ENCODE data around the gene STXBP6.

STXBP6 gene

GRCh38 chr14:24915958-24916595, 133.9 kb downstream of the STXBP6 start:
- no peaks in the 10 kb centered on the region for H3K36me3 ChIP-seq (ENCODE audit: control insufficient read depth, insufficient read depth, low read length)
- no peaks in the 10 kb centered on the region for H3K4me1 ChIP-seq (ENCODE audit: control insufficient read depth, insufficient read depth, low read length)
- H3K9ac ChIP-seq (ENCODE audit: low read depth, low read length): no peak overlapping the region
- no peaks in the 10 kb centered on the region for H3K9me3 ChIP-seq (ENCODE audit: control insufficient read depth, insufficient read depth, low read length)
- H3K27me3 ChIP-seq (ENCODE audit: control insufficient read depth, insufficient read depth, low read length): no peaks in the 10 kb centered on the region
- no peak overlapping the region for H3K4me3 ChIP-seq (ENCODE audit: low read depth, low read length)

- no peaks in the 10 kb centered on the region for H3K36me3 ChIP-seq (ENCODE audit: control insufficient read depth, insufficient read depth, low read length)
Measured at GRCh38 chr14:24915403-24915921, 134.5 kb downstream of the STXBP6 start.

GRCh38 chr14:24913746-24914145, 136.2 kb downstream of the STXBP6 start:
- Histone ChIP-seq H3K9me3 (ENCODE audit: control insufficient read depth, insufficient read depth, low read length) (no peaks in the 10 kb centered on the region), H3K4me1 (ENCODE audit: control insufficient read depth, insufficient read depth, low read length) (no peaks in the 10 kb centered on the region), H3K4me3 (ENCODE audit: low read depth, low read length) (no peak overlapping the region), H3K9ac (ENCODE audit: low read depth, low read length) (no peak overlapping the region), H3K36me3 (ENCODE audit: control insufficient read depth, insufficient read depth, low read length) (no peaks in the 10 kb centered on the region), H3K27me3 (ENCODE audit: control insufficient read depth, insufficient read depth, low read length) (no peaks in the 10 kb centered on the region)

More at GRCh38 chr14:24915403-24915921, 134.5 kb downstream of the STXBP6 start:
- H3K27me3 ChIP-seq (ENCODE audit: control insufficient read depth, insufficient read depth, low read length): no peaks in the 10 kb centered on the region
- H3K4me3 ChIP-seq (ENCODE audit: low read depth, low read length): no peak overlapping the region
- H3K4me1 ChIP-seq (ENCODE audit: control insufficient read depth, insufficient read depth, low read length): no peaks in the 10 kb centered on the region
- no peaks in the 10 kb centered on the region for H3K9me3 ChIP-seq (ENCODE audit: control insufficient read depth, insufficient read depth, low read length)
- H3K9ac ChIP-seq (ENCODE audit: low read depth, low read length): no peak overlapping the region

GRCh38 chr14:24913021-24913420, 136.9 kb downstream of the STXBP6 start:
- no peak overlapping the region for H3K4me3 ChIP-seq (ENCODE audit: low read depth, low read length)
- H3K9me3 ChIP-seq (ENCODE audit: control insufficient read depth, insufficient read depth, low read length): no peaks in the 10 kb centered on the region
- H3K9ac ChIP-seq (ENCODE audit: low read depth, low read length): no peak overlapping the region
- H3K27me3 ChIP-seq (ENCODE audit: control insufficient read depth, insufficient read depth, low read length): no peaks in the 10 kb centered on the region
- H3K36me3 ChIP-seq (ENCODE audit: control insufficient read depth, insufficient read depth, low read length): no peaks in the 10 kb centered on the region
- H3K4me1 ChIP-seq (ENCODE audit: control insufficient read depth, insufficient read depth, low read length): no peaks in the 10 kb centered on the region

- Histone ChIP-seq H3K27me3 (ENCODE audit: control insufficient read depth, insufficient read depth, low read length) (no peaks in the 10 kb centered on the region), H3K4me1 (ENCODE audit: control insufficient read depth, insufficient read depth, low read length) (no peaks in the 10 kb centered on the region), H3K4me3 (ENCODE audit: low read depth, low read length) (no peak overlapping the region), H3K9me3 (ENCODE audit: control insufficient read depth, insufficient read depth, low read length) (no peaks in the 10 kb centered on the region), H3K9ac (ENCODE audit: low read depth, low read length) (no peak overlapping the region), H3K36me3 (ENCODE audit: control insufficient read depth, insufficient read depth, low read length) (no peaks in the 10 kb centered on the region)
Measured at GRCh38 chr14:24911324-24912109, 138.4 kb downstream of the STXBP6 start.

GRCh38 chr14:24910408-24910986, 139.4 kb downstream of the STXBP6 start:
- Histone ChIP-seq H3K4me3 (ENCODE audit: low read depth, low read length) (no peak overlapping the region), H3K27me3 (ENCODE audit: control insufficient read depth, insufficient read depth, low read length) (no peaks in the 10 kb centered on the region), H3K9me3 (ENCODE audit: control insufficient read depth, insufficient read depth, low read length) (no peaks in the 10 kb centered on the region), H3K36me3 (ENCODE audit: control insufficient read depth, insufficient read depth, low read length) (no peaks in the 10 kb centered on the region), H3K9ac (ENCODE audit: low read depth, low read length) (no peak overlapping the region), H3K4me1 (ENCODE audit: control insufficient read depth, insufficient read depth, low read length) (no peaks in the 10 kb centered on the region)

- Histone ChIP-seq H3K4me1 (ENCODE audit: control insufficient read depth, insufficient read depth, low read length) (no peaks in the 10 kb centered on the region), H3K9ac (ENCODE audit: low read depth, low read length) (no peak overlapping the region), H3K9me3 (ENCODE audit: control insufficient read depth, insufficient read depth, low read length) (no peaks in the 10 kb centered on the region), H3K27me3 (ENCODE audit: control insufficient read depth, insufficient read depth, low read length) (no peaks in the 10 kb centered on the region), H3K36me3 (ENCODE audit: control insufficient read depth, insufficient read depth, low read length) (no peaks in the 10 kb centered on the region), H3K4me3 (ENCODE audit: low read depth, low read length) (no peak overlapping the region)
Measured at GRCh38 chr14:24909523-24910302, 140.2 kb downstream of the STXBP6 start.

GRCh38 chr14:24908592-24909236, 141.2 kb downstream of the STXBP6 start:
- H3K9ac ChIP-seq (ENCODE audit: low read depth, low read length): no peak overlapping the region
- H3K27me3 ChIP-seq (ENCODE audit: control insufficient read depth, insufficient read depth, low read length): no peaks in the 10 kb centered on the region
- no peaks in the 10 kb centered on the region for H3K4me1 ChIP-seq (ENCODE audit: control insufficient read depth, insufficient read depth, low read length)
- no peaks in the 10 kb centered on the region for H3K9me3 ChIP-seq (ENCODE audit: control insufficient read depth, insufficient read depth, low read length)
- H3K4me3 ChIP-seq (ENCODE audit: low read depth, low read length): no peak overlapping the region
- H3K36me3 ChIP-seq (ENCODE audit: control insufficient read depth, insufficient read depth, low read length): no peaks in the 10 kb centered on the region

- Histone ChIP-seq H3K27me3 (ENCODE audit: control insufficient read depth, insufficient read depth, low read length) (no peaks in the 10 kb centered on the region), H3K9me3 (ENCODE audit: control insufficient read depth, insufficient read depth, low read length) (no peaks in the 10 kb centered on the region), H3K9ac (ENCODE audit: low read depth, low read length) (no peak overlapping the region), H3K4me3 (ENCODE audit: low read depth, low read length) (no peak overlapping the region), H3K36me3 (ENCODE audit: control insufficient read depth, insufficient read depth, low read length) (no peaks in the 10 kb centered on the region), H3K4me1 (ENCODE audit: control insufficient read depth, insufficient read depth, low read length) (peaks cover 3% of the 10 kb centered on the region)
Measured at GRCh38 chr14:24904533-24904932, 145.4 kb downstream of the STXBP6 start.

- Histone ChIP-seq H3K9me3 (ENCODE audit: control insufficient read depth, insufficient read depth, low read length) (no peaks in the 10 kb centered on the region), H3K4me3 (ENCODE audit: low read depth, low read length) (no peak overlapping the region), H3K36me3 (ENCODE audit: control insufficient read depth, insufficient read depth, low read length) (no peaks in the 10 kb centered on the region), H3K27me3 (ENCODE audit: control insufficient read depth, insufficient read depth, low read length) (no peaks in the 10 kb centered on the region), H3K9ac (ENCODE audit: low read depth, low read length) (no peak overlapping the region), H3K4me1 (ENCODE audit: control insufficient read depth, insufficient read depth, low read length) (peaks cover 3% of the 10 kb centered on the region)
Measured at GRCh38 chr14:24903337-24903736, 146.6 kb downstream of the STXBP6 start.

Measured in iPS-15b (cell line).